ENCODE data around the gene COL7A1. TPM values are rescaled to one million over a fixed set of nuclear protein-coding genes. Genes with fewer than 3 reads are reported as not detected.
"Not testable (repeated sequence)": the region's sequence is repeated elsewhere in the genome, so short reads cannot be mapped to it uniquely, and the experiment has no call there.

COL7A1 gene
- total RNA-seq, 2 experiments from 2014 or later: 4.1 to 10.8 TPM

- intact Hi-C loops (cut with micrococcal nuclease; ENCODE audit: unreplicated experiment): no loop called here
- CTCF ChIA-PET (ENCODE audit: unreplicated experiment): no interaction called here
- H3K36me3 ChIP-seq (ENCODE audit: insufficient read depth, low read length): no peaks in the 10 kb centered on the region
These were observed 42.8 kb downstream of the COL7A1 start for GRCh38 chr3:48552111-48552951.

DNA sequence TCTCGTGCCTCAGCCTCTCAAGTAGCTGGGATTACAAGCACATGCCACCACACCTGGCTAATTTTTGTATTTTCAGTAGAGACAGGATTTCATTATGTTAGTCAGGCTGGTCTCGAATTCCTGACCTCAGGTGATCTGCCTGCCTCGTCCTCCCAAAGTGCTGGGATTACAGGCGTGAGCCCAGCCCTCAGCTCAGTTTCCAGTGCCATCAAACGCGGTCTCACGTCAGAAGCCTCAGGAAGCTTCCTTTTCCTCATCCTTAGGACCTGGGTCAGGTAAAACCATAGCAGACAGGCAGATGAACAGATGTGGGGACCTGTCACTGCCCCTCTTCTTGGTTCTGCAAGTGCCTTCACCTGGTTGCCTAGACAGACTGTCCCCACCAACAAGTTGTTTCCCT, 43.5 kb downstream of the COL7A1 start:
- BruUV-seq (replicated peaks); H3K79me2 ChIP-seq (ENCODE audit: insufficient read depth, low read depth, low read length); H3K9me3 ChIP-seq (ENCODE audit: low read length); H3K4me3 ChIP-seq (ENCODE audit: low read depth, low read length, poor library complexity, severe bottlenecking); H3K4me2 ChIP-seq (ENCODE audit: low read length); H3K9me2 ChIP-seq (ENCODE audit: insufficient read depth, low read length); H3K36me3 ChIP-seq (ENCODE audit: insufficient read depth, low read length); intact Hi-C loops (cut with micrococcal nuclease; ENCODE audit: unreplicated experiment); H2AFZ ChIP-seq (ENCODE audit: low read length); DNase-seq (ENCODE audit: low spot score); H4K20me1 ChIP-seq (ENCODE audit: insufficient read depth, low read length); H3K27ac ChIP-seq (ENCODE audit: low read depth, low read length, poor library complexity, severe bottlenecking): not testable (repeated sequence)
- ChIA-PET CTCF (ENCODE audit: unreplicated experiment) (interaction anchor here (0.6 kb wide), 1 partner anchor 89 kb away, joined by 4 read pairs; no protein-coding TSS in a partner anchor), POLR2A (interaction anchor here (0.6 kb wide), 1 partner anchor 45 kb away, joined by 3 read pairs; no protein-coding TSS in a partner anchor)
- H3K4me1 ChIP-seq (ENCODE audit: insufficient read depth, low read length, poor library complexity, severe bottlenecking): peaks cover 15% of the 10 kb centered on the region

More at GRCh38 chr3:48552111-48552951, 42.8 kb downstream of the COL7A1 start:
- Histone ChIP-seq H3K9me2 (ENCODE audit: insufficient read depth, low read length) (no peaks in the 10 kb centered on the region), H3K27ac (ENCODE audit: low read depth, low read length, poor library complexity, severe bottlenecking) (no peak overlapping the region), H3K4me3 (ENCODE audit: low read depth, low read length, poor library complexity, severe bottlenecking) (no peak overlapping the region), H3K79me2 (ENCODE audit: insufficient read depth, low read depth, low read length) (no peaks in the 10 kb centered on the region), H3K9me3 (ENCODE audit: low read length) (no peaks in the 10 kb centered on the region), H2AFZ (ENCODE audit: low read length) (no peak overlapping the region), H3K4me2 (ENCODE audit: low read length) (no peak overlapping the region), H3K4me1 (ENCODE audit: insufficient read depth, low read length, poor library complexity, severe bottlenecking) (peaks cover 17% of the 10 kb centered on the region), H4K20me1 (ENCODE audit: insufficient read depth, low read length) (no peaks in the 10 kb centered on the region)
- no peak for TF ChIP-seq EZH2phosphoT487 (IDR thresholded peaks at IDR 0.05; ENCODE audit: borderline replicate concordance, low read depth, low read length)
- TF ChIP-seq, protein P1, sequence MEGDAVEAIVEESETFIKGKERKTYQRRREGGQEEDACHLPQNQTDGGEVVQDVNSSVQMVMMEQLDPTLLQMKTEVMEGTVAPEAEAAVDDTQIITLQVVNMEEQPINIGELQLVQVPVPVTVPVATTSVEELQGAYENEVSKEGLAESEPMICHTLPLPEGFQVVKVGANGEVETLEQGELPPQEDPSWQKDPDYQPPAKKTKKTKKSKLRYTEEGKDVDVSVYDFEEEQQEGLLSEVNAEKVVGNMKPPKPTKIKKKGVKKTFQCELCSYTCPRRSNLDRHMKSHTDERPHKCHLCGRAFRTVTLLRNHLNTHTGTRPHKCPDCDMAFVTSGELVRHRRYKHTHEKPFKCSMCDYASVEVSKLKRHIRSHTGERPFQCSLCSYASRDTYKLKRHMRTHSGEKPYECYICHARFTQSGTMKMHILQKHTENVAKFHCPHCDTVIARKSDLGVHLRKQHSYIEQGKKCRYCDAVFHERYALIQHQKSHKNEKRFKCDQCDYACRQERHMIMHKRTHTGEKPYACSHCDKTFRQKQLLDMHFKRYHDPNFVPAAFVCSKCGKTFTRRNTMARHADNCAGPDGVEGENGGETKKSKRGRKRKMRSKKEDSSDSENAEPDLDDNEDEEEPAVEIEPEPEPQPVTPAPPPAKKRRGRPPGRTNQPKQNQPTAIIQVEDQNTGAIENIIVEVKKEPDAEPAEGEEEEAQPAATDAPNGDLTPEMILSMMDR (conservative IDR thresholded peaks at IDR 0.05; ENCODE audit: low read length): no peak
- POLR2A ChIA-PET: interaction anchor here (0.6 kb wide), 1 partner anchor 15 kb away, joined by 3 read pairs; no protein-coding TSS in a partner anchor
- no TSS peak for BruUV-seq (replicated peaks)
- DNase-seq (ENCODE audit: low spot score): no peak

- no peaks in the 10 kb centered on the region for H3K36me3 ChIP-seq (ENCODE audit: insufficient read depth, low read length)
- no peak overlapping the region for H3K4me2 ChIP-seq (ENCODE audit: low read length)
- H2AFZ ChIP-seq (ENCODE audit: low read length): no peak overlapping the region
- ChIA-PET CTCF (ENCODE audit: unreplicated experiment) (interaction anchor here (1.0 to 1.8 kb wide), 3 partner anchors 41 to 113 kb away, joined by 3 to 9 read pairs (median 5); no protein-coding TSS in a partner anchor), POLR2A (interaction anchor here (0.5 to 1.1 kb wide), 2 partner anchors 89 to 108 kb away, joined by 3 read pairs; no protein-coding TSS in a partner anchor)
- TF ChIP-seq EZH2phosphoT487 (IDR thresholded peaks at IDR 0.05; ENCODE audit: borderline replicate concordance, low read depth, low read length): no peak
- TF ChIP-seq, protein P1 (conservative IDR thresholded peaks at IDR 0.05; ENCODE audit: low read length): peak; percentile 98
- intact Hi-C loops (cut with micrococcal nuclease; ENCODE audit: unreplicated experiment): loop anchor here (1.0 to 5.0 kb wide), 4 partner anchors 42 to 277 kb away; no protein-coding TSS in a partner anchor
- BruUV-seq (replicated peaks): no TSS peak
- no peaks in the 10 kb centered on the region for H3K9me2 ChIP-seq (ENCODE audit: insufficient read depth, low read length)
- H3K4me3 ChIP-seq (ENCODE audit: low read depth, low read length, poor library complexity, severe bottlenecking): no peak overlapping the region
- no peak overlapping the region for H3K27ac ChIP-seq (ENCODE audit: low read depth, low read length, poor library complexity, severe bottlenecking)
- peak; percentile 86 for DNase-seq (ENCODE audit: low spot score)
- H3K79me2 ChIP-seq (ENCODE audit: insufficient read depth, low read depth, low read length): no peaks in the 10 kb centered on the region
- no peaks in the 10 kb centered on the region for H4K20me1 ChIP-seq (ENCODE audit: insufficient read depth, low read length)
- no peaks in the 10 kb centered on the region for H3K9me3 ChIP-seq (ENCODE audit: low read length)
- no peaks in the 10 kb centered on the region for H3K4me1 ChIP-seq (ENCODE audit: insufficient read depth, low read length, poor library complexity, severe bottlenecking)
These were observed 46.1 kb downstream of the COL7A1 start for GRCh38 chr3:48548729-48549705.
